Heart right ventricle (tissue), 16 donors: Measurements from ENCODE around the gene SGCD. TPM values are rescaled to one million over a fixed set of nuclear protein-coding genes. Genes with fewer than 3 reads are reported as not detected.

Experiments
- ATAC-seq, 8 donors: fragments of 200-7000 bp; cut with Tn5 transposase; one replicate each; pipeline ENCODE4 v1.9.1; 2020; ENCODE audit warnings: mild to moderate bottlenecking in 8 of 8, moderate library complexity in 8 of 8, moderate number of reproducible peaks in 1 of 8
- DNase-seq, 2 donors: peaks; one replicate each; pipeline ENCODE4 v3.0.0-alpha.2; 2020
- H3K27ac ChIP-seq, 10 donors: fragments of 200-600 bp; sonication (generic) in 2 of 10; one replicate each; pipeline versions ENCODE4 v1.5.0 to v1.8.0; 2020 to 2022; ENCODE audit warnings: mild to moderate bottlenecking in 3 of 10
- H3K27me3 ChIP-seq, 7 donors: fragments of 200-600 bp; one replicate each; pipeline ENCODE4 v1.8.0; 2021 to 2022; ENCODE audit warnings: mild to moderate bottlenecking in 2 of 7
- H3K36me3 ChIP-seq, 9 donors: fragments of 200-600 bp; sonication (generic) in 1 of 9; one replicate each; pipeline versions ENCODE4 v1.5.0 to v1.8.0; 2020 to 2022; ENCODE audit warnings: mild to moderate bottlenecking in 2 of 9
- H3K4me1 ChIP-seq, 9 donors: fragments of 200-600 bp; sonication (generic) in 1 of 9; one replicate each; pipeline versions ENCODE4 v1.5.0 to v1.8.0; 2020 to 2022; ENCODE audit warnings: mild to moderate bottlenecking in 4 of 9
- H3K4me3 ChIP-seq, 10 donors: fragments of 200-600 bp; sonication (generic) in 2 of 10; one replicate each; pipeline versions ENCODE4 v1.5.0 to v1.8.0; 2020 to 2022; ENCODE audit warnings: mild to moderate bottlenecking in 7 of 10, moderate library complexity in 2 of 10
- H3K9me3 ChIP-seq, 11 donors: fragments of 200-600 bp in 10 of 11; sonication (generic) in 2 of 11; one replicate each; pipeline versions ENCODE4 v1.5.0 to v1.8.0; 2013 to 2022; ENCODE audit warnings: mild to moderate bottlenecking in 2 of 11, control low read depth in 1 of 11, moderate library complexity in 1 of 11
- CTCF ChIP-seq, 9 donors: fragments of 200-600 bp; sonication (generic) in 2 of 9; IDR thresholded peaks; one replicate each; pipeline versions ENCODE4 v1.5.0 to v1.8.0; 2021 to 2022; ENCODE audit warnings: antibody characterized with exemption in 9 of 9, mild to moderate bottlenecking in 5 of 9, moderate library complexity in 1 of 9
- WGBS, 2 donors: extraction: QIAGEN DNeasy Blood & Tissue Kit; methylation state at CpG; one replicate each; pipeline ENCODE4 v1.1.7; 2013; ENCODE audit warnings: inconsistent platforms in 1 of 2; 5-methylcytosine and 5-hydroxymethylcytosine counted together
- intact Hi-C, 10 donors: fragments of 100-400 bp; cut with DNase I; formaldehyde crosslinking; loops; one replicate each; pipeline versions ENCODE4 v1.11.1 to v1.14.2; 2022
- polyA plus RNA-seq, 2 donors: library from polyadenylated mRNA; stranded (reverse); fragments of 200-250 nt; gene quantifications; one replicate each; pipeline ENCODE4 v1.2.3, GENCODE V29; 2013
- total RNA-seq, 10 donors: library from RNA; stranded (reverse); fragmentation: NEBNext Ultra II Directional in 3 of 10; extraction: Animal tissue kit (Norgen Biotek cat#: 25700) in 3 of 10; gene quantifications; one replicate each; pipeline versions ENCODE4 v1.2.1 to v1.2.4, GENCODE V29; 2021 to 2023
- donor health status: Arrhythmogenic right ventricular cardiomyopathy.
- donor health status: ischemic (EF 13 %, LVEDD 7.1; RV severe dilation, severe dysfunction).
- donor health status: healthy with polysubstance abuse.
- donor health status: DM: no; HTN: yes; CAD: no.
- donor health status: DM: no; HTN: no; CAD: no.
- donor health status: ischemic (EF 25% LVEDD 6.9; RV normal size, moderate dysfunction).
- donor health status: ischemic (EF 25% LVEDD 5.7; RV mildly dilated, moderate dysfunction).
- donor health status: healthy.
- donor health status: DM: yes; HTN: yes; CAD: no.
- donor health status: Ischemic cardiomyopathy.
- donor health status: ischemic (EF 35%, LVEDD 5.7; RV mildly dilated, moderate dysfunction).
- donor health status: nonischemic (EF 11% LVEDD 7.7; RV severe dilation, severe dysfunction).
- donor health status: DM: yes; HTN: yes; CAD: no.
- donor health status: PGD.
- donor health status: ischemic (EF 29% LVEDD 5.4; RV normal size, mild dysfunction).
- donor health status: nonischemic (EF 23%, LVEDD 6.1; RV moderate dilation, normal function).

SGCD gene
- total and polyA plus RNA-seq, 12 donors: 12.0 to 153 (median 99.6) TPM

- Histone ChIP-seq H3K4me3 (no peak overlapping the region), H3K36me3 (peaks cover 0 to 27% (median 0%) of the 10 kb centered on the region in 9 donors), H3K27ac (no peak overlapping the region), H3K4me1 (peaks cover 0 to 33% (median 9%) of the 10 kb centered on the region in 9 donors), H3K9me3 (no peaks in the 10 kb centered on the region), H3K27me3 (no peaks in the 10 kb centered on the region)
- ATAC-seq: no peak
- no peak for TF ChIP-seq CTCF (IDR thresholded peaks at IDR 0.05)
- 39 to 51% methylated on average over 1 of the region's 1 CpG for WGBS, 2 donors
- no peak for DNase-seq
- intact Hi-C loops: loop anchor here in 3 of 10 donors (10.0 kb wide), 2 partner anchors 296 to 484 kb away; no protein-coding TSS in a partner anchor
These were observed 4.2 kb downstream of the SGCD start for GRCh38 chr5:156331181-156331580.

GRCh38 chr5:156331845-156332244, 4.9 kb downstream of the SGCD start:
- Histone ChIP-seq H3K36me3 (peaks cover 0 to 27% (median 0%) of the 10 kb centered on the region in 9 donors), H3K4me3 (no peak overlapping the region), H3K27ac (no peak overlapping the region), H3K27me3 (no peaks in the 10 kb centered on the region), H3K4me1 (peaks cover 0 to 28% (median 5%) of the 10 kb centered on the region in 9 donors), H3K9me3 (no peaks in the 10 kb centered on the region)
- TF ChIP-seq CTCF (IDR thresholded peaks at IDR 0.05): no peak
- intact Hi-C loops: loop anchor here in 3 of 10 donors (10.0 kb wide), 2 partner anchors 297 to 483 kb away; no protein-coding TSS in a partner anchor
- WGBS, 2 donors: 78 to 81% methylated on average over 6 of the region's 6 CpGs
- ATAC-seq: no peak
- no peak for DNase-seq

GRCh38 chr5:156332245-156332644, 5.3 kb downstream of the SGCD start:
- no peak overlapping the region for H3K4me3 ChIP-seq
- peaks cover 0 to 28% (median 5%) of the 10 kb centered on the region in 9 donors for H3K4me1 ChIP-seq
- H3K27me3 ChIP-seq: no peaks in the 10 kb centered on the region
- peaks cover 0 to 27% (median 0%) of the 10 kb centered on the region in 9 donors for H3K36me3 ChIP-seq
- ATAC-seq: no peak
- no peak overlapping the region for H3K27ac ChIP-seq
- WGBS, 2 donors: 39 to 43% methylated on average over 2 of the region's 2 CpGs
- TF ChIP-seq CTCF (IDR thresholded peaks at IDR 0.05): no peak
- H3K9me3 ChIP-seq: no peaks in the 10 kb centered on the region
- no peak for DNase-seq
- intact Hi-C loops: loop anchor here in 3 of 10 donors (10.0 kb wide), 2 partner anchors 297 to 483 kb away; no protein-coding TSS in a partner anchor

- Histone ChIP-seq H3K4me3 (no peak overlapping the region), H3K4me1 (no peaks in the 10 kb centered on the region), H3K36me3 (peaks cover 0 to 1% (median 0%) of the 10 kb centered on the region in 9 donors), H3K9me3 (no peaks in the 10 kb centered on the region), H3K27ac (no peak overlapping the region), H3K27me3 (no peaks in the 10 kb centered on the region)
- intact Hi-C loops: loop anchor here in 3 of 10 donors (10.0 kb wide), 2 partner anchors 304 to 476 kb away; no protein-coding TSS in a partner anchor
- ATAC-seq (no peak), DNase-seq (no peak)
- no peak for TF ChIP-seq CTCF (IDR thresholded peaks at IDR 0.05)
- WGBS, 2 donors: 75 to 82% methylated on average over 2 of the region's 2 CpGs
These were observed 12.3 kb downstream of the SGCD start for GRCh38 chr5:156339139-156339841.
